Trophoblast cell (in vitro differentiated cells and primary cell): ENCODE measurements around the gene MIEF1.
A peak's percentile ranks its signal among the peaks of the same experiment; 100 is the strongest.

ENCODE experiments used
- DNase-seq, 2 donors: peaks; one replicate each; pipeline ENCODE4 v3.0.0-alpha.2; 2016
- H2AFZ ChIP-seq: 2 replicates; pipeline ENCODE4 v1.6.1; 2013; ENCODE audit warnings: low read length, moderate library complexity, mild to moderate bottlenecking; ENCODE audit not compliant: insufficient read depth, poor library complexity
- H2AK5ac ChIP-seq: 2 replicates; pipeline ENCODE4 v1.6.1; 2013; ENCODE audit warnings: mild to moderate bottlenecking, low read length
- H2BK120ac ChIP-seq: 2 replicates; pipeline ENCODE4 v1.6.1; 2013; ENCODE audit warnings: low read length, mild to moderate bottlenecking, moderate library complexity; ENCODE audit not compliant: insufficient read depth, poor library complexity
- H2BK12ac ChIP-seq: 2 replicates; pipeline ENCODE4 v1.6.1; 2013; ENCODE audit warnings: mild to moderate bottlenecking, low read length, moderate library complexity
- H2BK5ac ChIP-seq: 2 replicates; pipeline ENCODE4 v1.6.1; 2013; ENCODE audit warnings: low read length, low read depth, moderate library complexity, mild to moderate bottlenecking; ENCODE audit not compliant: poor library complexity
- H3K14ac ChIP-seq: 2 replicates; pipeline ENCODE4 v1.6.1; 2013; ENCODE audit warnings: mild to moderate bottlenecking, low read length
- H3K18ac ChIP-seq: 2 replicates; pipeline ENCODE4 v1.6.1; 2013; ENCODE audit warnings: mild to moderate bottlenecking, low read length
- H3K23ac ChIP-seq: 2 replicates; pipeline ENCODE4 v1.6.1; 2013; ENCODE audit warnings: low read length
- H3K27ac ChIP-seq: 2 replicates; pipeline ENCODE4 v1.5.1; 2013; ENCODE audit warnings: low read depth, mild to moderate bottlenecking, inconsistent platforms, low read length, moderate library complexity
- H3K27me3 ChIP-seq: 2 replicates; pipeline ENCODE4 v1.6.1; 2013; ENCODE audit warnings: inconsistent platforms, mild to moderate bottlenecking, low read length, moderate library complexity; ENCODE audit not compliant: insufficient read depth
- H3K36me3 ChIP-seq, 2 experiments: 1 replicate in 1 of 2; 2 replicates in 1 of 2; pipeline ENCODE4 v1.6.1; 2013; ENCODE audit warnings: low read length in 2 of 2, mild to moderate bottlenecking in 2 of 2, moderate library complexity in 1 of 2; ENCODE audit not compliant: insufficient read depth in 2 of 2, control insufficient read depth in 1 of 2
- H3K4ac ChIP-seq: 2 replicates; pipeline ENCODE4 v1.6.1; 2013; ENCODE audit warnings: low read depth, mild to moderate bottlenecking, low read length, moderate library complexity
- H3K4me1 ChIP-seq, 2 experiments: 1 replicate in 1 of 2; 2 replicates in 1 of 2; pipeline ENCODE4 v1.6.1; 2013; ENCODE audit warnings: low read length in 2 of 2, mild to moderate bottlenecking in 2 of 2, moderate library complexity in 1 of 2; ENCODE audit not compliant: insufficient read depth in 2 of 2, control insufficient read depth in 1 of 2
- H3K4me2 ChIP-seq: 2 replicates; pipeline ENCODE4 v1.6.1; 2013; ENCODE audit warnings: inconsistent platforms, mild to moderate bottlenecking, low read length, moderate library complexity
- H3K4me3 ChIP-seq: 2 replicates; pipeline ENCODE4 v1.5.1; 2013; ENCODE audit warnings: mild to moderate bottlenecking, low read depth, low read length, inconsistent platforms
- H3K79me1 ChIP-seq: one replicate; pipeline ENCODE4 v1.6.1; 2013; ENCODE audit warnings: low read length
- H3K79me2 ChIP-seq: 2 replicates; pipeline ENCODE4 v1.6.1; 2013; ENCODE audit warnings: low read length, mild to moderate bottlenecking; ENCODE audit not compliant: control insufficient read depth, insufficient read depth, poor library complexity
- H3K9ac ChIP-seq: 2 replicates; pipeline ENCODE4 v1.6.1; 2013; ENCODE audit warnings: mild to moderate bottlenecking, low read length
- H3K9me3 ChIP-seq: 2 replicates; pipeline ENCODE4 v1.6.1; 2013; ENCODE audit warnings: low read depth, mild to moderate bottlenecking, control low read depth, inconsistent platforms, low read length; ENCODE audit not compliant: insufficient read depth
- H4K12ac ChIP-seq: 2 replicates; pipeline ENCODE4 v1.6.1; 2013; ENCODE audit warnings: low read depth, mild to moderate bottlenecking, low read length, moderate library complexity
- H4K8ac ChIP-seq: 2 replicates; pipeline ENCODE4 v1.6.1; 2013; ENCODE audit warnings: low read depth, mild to moderate bottlenecking, low read length, moderate library complexity
- H4K91ac ChIP-seq: one replicate; pipeline ENCODE4 v1.6.1; 2013; ENCODE audit warnings: low read depth, mild to moderate bottlenecking, low read length, moderate library complexity
- WGBS: extraction: QIAGEN DNeasy Blood & Tissue Kit; methylation state at CpG from one replicate; pipeline ENCODE4 v1.1.7; 2013; ENCODE audit warnings: missing lambda C conversion rate; ENCODE audit not compliant: insufficient read length, insufficient coverage; ENCODE audit errors: extremely low coverage; 5-methylcytosine and 5-hydroxymethylcytosine counted together

MIEF1 gene

GRCh38 chr22:39517470-39517869 lies 15.4 kb downstream of the MIEF1 start:
- no peak overlapping the region for H2BK120ac ChIP-seq
- peaks cover 18% of the 10 kb centered on the region for H3K79me1 ChIP-seq
- peaks cover 1% of the 10 kb centered on the region for H3K9me3 ChIP-seq
- H3K23ac ChIP-seq = no peak overlapping the region
- no peak overlapping the region for H3K14ac ChIP-seq
- H4K8ac ChIP-seq = no peak overlapping the region
- no peak overlapping the region for H3K18ac ChIP-seq
- no peak overlapping the region for H3K4me2 ChIP-seq
- no peak overlapping the region for H3K4ac ChIP-seq
- no peak overlapping the region for H3K27ac ChIP-seq
- no peak overlapping the region for H4K12ac ChIP-seq
- H3K4me3 ChIP-seq = no peak overlapping the region
- H2AK5ac ChIP-seq = no peak overlapping the region
- no peak overlapping the region for H2BK5ac ChIP-seq
- peaks cover 17% of the 10 kb centered on the region for H3K79me2 ChIP-seq
- H2BK12ac ChIP-seq = no peak overlapping the region
- H4K91ac ChIP-seq = no peak overlapping the region
- H3K36me3 ChIP-seq = peaks cover 39 to 44% of the 10 kb centered on the region in 2 experiments
- WGBS = no CpG with 5 or more reads among the region's 3 CpGs
- no peak overlapping the region for H3K9ac ChIP-seq
- no peak for DNase-seq
- H3K4me1 ChIP-seq = peaks cover 7 to 9% of the 10 kb centered on the region in 2 experiments
- no peak overlapping the region for H2AFZ ChIP-seq
- H3K27me3 ChIP-seq = no peaks in the 10 kb centered on the region

GRCh38 chr22:39518144-39518786 lies 16.2 kb downstream of the MIEF1 start:
- no peak overlapping the region for H3K9ac ChIP-seq
- no peak overlapping the region for H3K18ac ChIP-seq
- H4K8ac ChIP-seq = no peak overlapping the region
- WGBS = no CpG with 5 or more reads among the region's 5 CpGs
- H3K4me2 ChIP-seq = peak overlapping the region; percentile 82
- peaks cover 40 to 49% of the 10 kb centered on the region in 2 experiments for H3K36me3 ChIP-seq
- H3K23ac ChIP-seq = no peak overlapping the region
- no peak overlapping the region for H2BK12ac ChIP-seq
- H3K4ac ChIP-seq = no peak overlapping the region
- no peaks in the 10 kb centered on the region for H3K27me3 ChIP-seq
- peaks cover 11 to 14% of the 10 kb centered on the region in 2 experiments for H3K4me1 ChIP-seq
- H4K91ac ChIP-seq = no peak overlapping the region
- H3K79me1 ChIP-seq = peaks cover 20% of the 10 kb centered on the region
- no peak overlapping the region for H2AFZ ChIP-seq
- no peak overlapping the region for H4K12ac ChIP-seq
- H3K4me3 ChIP-seq = no peak overlapping the region
- no peak overlapping the region for H3K27ac ChIP-seq
- H2BK5ac ChIP-seq = no peak overlapping the region
- peaks cover 1% of the 10 kb centered on the region for H3K9me3 ChIP-seq
- no peak for DNase-seq
- H2AK5ac ChIP-seq = no peak overlapping the region
- no peak overlapping the region for H3K14ac ChIP-seq
- peaks cover 20% of the 10 kb centered on the region for H3K79me2 ChIP-seq
- H2BK120ac ChIP-seq = no peak overlapping the region

GRCh38 chr22:39518996-39519680 lies 17.0 kb downstream of the MIEF1 start:
- H3K79me2 ChIP-seq = peaks cover 20% of the 10 kb centered on the region
- H2BK5ac ChIP-seq = peak overlapping the region; percentile 86
- H3K79me1 ChIP-seq = peaks cover 20% of the 10 kb centered on the region
- no peaks in the 10 kb centered on the region for H3K27me3 ChIP-seq
- H2BK12ac ChIP-seq = peak overlapping the region; percentile 14
- peak overlapping the region; percentile 91 for H3K27ac ChIP-seq
- peak overlapping the region; percentile 74 for H2AK5ac ChIP-seq
- H4K91ac ChIP-seq = peak overlapping the region; percentile 96
- no CpG with 5 or more reads among the region's 24 CpGs for WGBS
- H4K8ac ChIP-seq = peak overlapping the region; percentile 90
- H3K4ac ChIP-seq = peak overlapping the region; percentile 87
- H3K9ac ChIP-seq = peak overlapping the region; percentile 96
- peak in 1 of 2 donors; percentile 58 for DNase-seq
- no peaks in the 10 kb centered on the region for H3K9me3 ChIP-seq
- peak overlapping the region; percentile 74 for H4K12ac ChIP-seq
- peak overlapping the region; percentile 95 for H3K14ac ChIP-seq
- peak overlapping the region; percentile 78 for H2AFZ ChIP-seq
- peaks cover 11 to 17% of the 10 kb centered on the region in 2 experiments for H3K4me1 ChIP-seq
- no peak overlapping the region for H3K23ac ChIP-seq
- H3K36me3 ChIP-seq = peaks cover 38 to 46% of the 10 kb centered on the region in 2 experiments
- H3K18ac ChIP-seq = peak overlapping the region; percentile 94
- H2BK120ac ChIP-seq = peak overlapping the region; percentile 82
- peak overlapping the region; percentile 87 for H3K4me3 ChIP-seq
- H3K4me2 ChIP-seq = peak overlapping the region; percentile 82

- H2AFZ ChIP-seq = peak overlapping the region; percentile 78
- H2BK5ac ChIP-seq = peak overlapping the region; percentile 86
- no peak overlapping the region for H3K23ac ChIP-seq
- peak overlapping the region; percentile 94 for H3K18ac ChIP-seq
- peak overlapping the region; percentile 82 for H2BK120ac ChIP-seq
- H3K27me3 ChIP-seq = no peaks in the 10 kb centered on the region
- H3K79me1 ChIP-seq = peaks cover 20% of the 10 kb centered on the region
- peaks cover 20% of the 10 kb centered on the region for H3K79me2 ChIP-seq
- peak overlapping the region; percentile 96 for H3K9ac ChIP-seq
- no peak overlapping the region for H2BK12ac ChIP-seq
- peak overlapping the region; percentile 82 for H3K4me2 ChIP-seq
- H3K4me1 ChIP-seq = peaks cover 11 to 17% of the 10 kb centered on the region in 2 experiments
- H2AK5ac ChIP-seq = peak overlapping the region; percentile 66
- peak overlapping the region; percentile 90 for H4K8ac ChIP-seq
- H4K91ac ChIP-seq = peak overlapping the region; percentile 96
- peak overlapping the region; percentile 95 for H3K14ac ChIP-seq
- WGBS = no CpG with 5 or more reads among the region's 47 CpGs
- peaks cover 37 to 46% of the 10 kb centered on the region in 2 experiments for H3K36me3 ChIP-seq
- peak overlapping the region; percentile 87 for H3K4ac ChIP-seq
- peak overlapping the region; percentile 74 for H4K12ac ChIP-seq
- peak overlapping the region; percentile 87 for H3K4me3 ChIP-seq
- H3K27ac ChIP-seq = peak overlapping the region; percentile 91
- peak; percentile 98 to 100 for DNase-seq
- H3K9me3 ChIP-seq = no peaks in the 10 kb centered on the region
These were observed 17.7 kb downstream of the MIEF1 start for GRCh38 chr22:39519681-39520225.
